ENCODE data around the gene LRRK2. TPM values are rescaled to one million over a fixed set of nuclear protein-coding genes. Genes with fewer than 3 reads are reported as not detected.

LRRK2 gene
- polyA plus RNA-seq, 1 donor (not counting 4 experiments of a cell fraction or from before 2014, with no cell fraction given), result 0.25 TPM

GRCh38 chr12:40233741-40234367 is 9.1 kb downstream of the LRRK2 start:
- H3K4me2 ChIP-seq (ENCODE audit: control insufficient read depth, extremely low read depth, insufficient read depth, low read depth, low read length), result no peak overlapping the region
- H3K9me1 ChIP-seq (ENCODE audit: control insufficient read depth, extremely low read depth, insufficient read depth, low read length), result no peaks in the 10 kb centered on the region
- no peaks in the 10 kb centered on the region for H3K9me3 ChIP-seq (ENCODE audit: control insufficient read depth, low read depth, low read length)
- no peak for TF ChIP-seq CTCF (optimal IDR thresholded peaks at IDR 0.05 in 1 of 3, IDR thresholded peaks at IDR 0.05 in 1 of 3, conservative IDR thresholded peaks at IDR 0.05 in 1 of 3; ENCODE audit: extremely low read depth in 1 of 3, insufficient read depth in 2 of 3, low read length in 3 of 3)
- TF ChIP-seq EZH2 (IDR thresholded peaks at IDR 0.05; ENCODE audit: low read length), result no peak
- no peak overlapping the region for H3K9ac ChIP-seq (ENCODE audit: control insufficient read depth, extremely low read depth, insufficient read depth, low read length)
- H3K4me1 ChIP-seq (ENCODE audit: control insufficient read depth, extremely low read depth, insufficient read depth, low read length), result no peaks in the 10 kb centered on the region
- no peak overlapping the region for H3K4me3 ChIP-seq (ENCODE audit: control insufficient read depth in 2 of 3, extremely low read depth in 1 of 3, insufficient read depth in 2 of 3, low read depth in 1 of 3, low read length in 3 of 3)
- H3K79me2 ChIP-seq (ENCODE audit: control insufficient read depth, insufficient read depth, low read length), result no peaks in the 10 kb centered on the region
- H3K36me3 ChIP-seq (ENCODE audit: control insufficient read depth in 2 of 2, extremely low read depth in 1 of 2, insufficient read depth in 2 of 2, low read length in 2 of 2), result no peaks in the 10 kb centered on the region
- H4K20me1 ChIP-seq (ENCODE audit: control insufficient read depth, extremely low read depth, insufficient read depth, low read length), result no peaks in the 10 kb centered on the region
- no peak overlapping the region for H3K27ac ChIP-seq (ENCODE audit: control insufficient read depth, insufficient read depth, low read length)
- dilution Hi-C loops (cut with MboI; ENCODE audit: extremely low pct_ligation_motif_present, low sequenced_read_pairs), result no loop called here
- FAIRE-seq, result no peak
- H2AFZ ChIP-seq (ENCODE audit: control insufficient read depth, low read length), result no peak overlapping the region
- no peak for DNase-seq (ENCODE audit: low read depth, low spot score)
- no peaks in the 10 kb centered on the region for H3K27me3 ChIP-seq (ENCODE audit: control insufficient read depth, extremely low read depth, insufficient read depth, low read length)

- H3K36me3 ChIP-seq (ENCODE audit: control insufficient read depth in 2 of 2, extremely low read depth in 1 of 2, insufficient read depth in 2 of 2, low read length in 2 of 2), result no peaks in the 10 kb centered on the region
- H4K20me1 ChIP-seq (ENCODE audit: control insufficient read depth, extremely low read depth, insufficient read depth, low read length), result no peaks in the 10 kb centered on the region
- no peaks in the 10 kb centered on the region for H3K4me1 ChIP-seq (ENCODE audit: control insufficient read depth, extremely low read depth, insufficient read depth, low read length)
- H3K27me3 ChIP-seq (ENCODE audit: control insufficient read depth, extremely low read depth, insufficient read depth, low read length), result no peaks in the 10 kb centered on the region
- FAIRE-seq, result no peak
- H3K9me1 ChIP-seq (ENCODE audit: control insufficient read depth, extremely low read depth, insufficient read depth, low read length), result no peaks in the 10 kb centered on the region
- no peak overlapping the region for H3K27ac ChIP-seq (ENCODE audit: control insufficient read depth, insufficient read depth, low read length)
- H3K9me3 ChIP-seq (ENCODE audit: control insufficient read depth, low read depth, low read length), result no peaks in the 10 kb centered on the region
- H3K4me2 ChIP-seq (ENCODE audit: control insufficient read depth, extremely low read depth, insufficient read depth, low read depth, low read length), result no peak overlapping the region
- DNase-seq (ENCODE audit: low read depth, low spot score), result no peak
- dilution Hi-C loops (cut with MboI; ENCODE audit: extremely low pct_ligation_motif_present, low sequenced_read_pairs), result no loop called here
- TF ChIP-seq EZH2 (IDR thresholded peaks at IDR 0.05; ENCODE audit: low read length) (no peak), CTCF (optimal IDR thresholded peaks at IDR 0.05 in 1 of 3, IDR thresholded peaks at IDR 0.05 in 1 of 3, conservative IDR thresholded peaks at IDR 0.05 in 1 of 3; ENCODE audit: extremely low read depth in 1 of 3, insufficient read depth in 2 of 3, low read length in 3 of 3) (no peak)
- no peak overlapping the region for H3K9ac ChIP-seq (ENCODE audit: control insufficient read depth, extremely low read depth, insufficient read depth, low read length)
- no peaks in the 10 kb centered on the region for H3K79me2 ChIP-seq (ENCODE audit: control insufficient read depth, insufficient read depth, low read length)
- H2AFZ ChIP-seq (ENCODE audit: control insufficient read depth, low read length), result no peak overlapping the region
- H3K4me3 ChIP-seq (ENCODE audit: control insufficient read depth in 2 of 3, extremely low read depth in 1 of 3, insufficient read depth in 2 of 3, low read depth in 1 of 3, low read length in 3 of 3), result no peak overlapping the region
Measured at GRCh38 chr12:40236357-40236850, 11.6 kb downstream of the LRRK2 start.

Data from keratinocyte (primary cell).